Neural progenitor cell (in vitro differentiated cells): ENCODE data around the gene FZD10. TPM values are rescaled to one million over a fixed set of nuclear protein-coding genes. Genes with fewer than 3 reads are reported as not detected.

Experiments
- DNase-seq: peaks from one replicate; pipeline ENCODE4 v3.0.0-alpha.2; 2016; ENCODE audit warnings: low spot score
- H2AFZ ChIP-seq: fragments of 200-600 bp; sonication (generic); replicated peaks from 2 replicates; pipeline ENCODE4 v1.6.1; 2016; ENCODE audit warnings: antibody characterized with exemption
- H3F3A ChIP-seq: fragments of 200-600 bp; sonication (generic); 2 replicates; pipeline ENCODE4 v1.6.1; 2016; ENCODE audit warnings: antibody characterized with exemption, low read depth
- H3K27ac ChIP-seq: fragments of 200-600 bp; sonication (generic); 2 replicates; pipeline ENCODE4 v1.5.1; 2016; ENCODE audit warnings: mild to moderate bottlenecking
- H3K27me3 ChIP-seq: fragments of 200-600 bp; sonication (generic); 2 replicates; pipeline ENCODE4 v1.6.1; 2016; ENCODE audit warnings: mild to moderate bottlenecking, moderate library complexity
- H3K36me3 ChIP-seq: fragments of 200-600 bp; sonication (generic); 2 replicates; pipeline ENCODE4 v1.5.1; 2016
- H3K4me1 ChIP-seq: fragments of 200-600 bp; sonication (generic); 2 replicates; pipeline ENCODE4 v1.6.1; 2016; ENCODE audit warnings: mixed run types
- H3K4me2 ChIP-seq: fragments of 200-600 bp; sonication (generic); 2 replicates; pipeline ENCODE4 v1.6.1; 2016
- H3K4me3 ChIP-seq: fragments of 200-600 bp; sonication (generic); 2 replicates; pipeline ENCODE4 v1.5.1; 2016
- H3K79me2 ChIP-seq: fragments of 200-600 bp; sonication (generic); 2 replicates; pipeline ENCODE4 v1.6.1; 2016; ENCODE audit warnings: low read depth
- H3K9ac ChIP-seq: fragments of 200-600 bp; sonication (generic); 2 replicates; pipeline ENCODE4 v1.6.1; 2016
- H3K9me3 ChIP-seq: fragments of 200-600 bp; sonication (generic); 2 replicates; pipeline ENCODE4 v1.5.1; 2016; ENCODE audit warnings: low read depth
- H4K20me1 ChIP-seq: fragments of 200-600 bp; sonication (generic); 2 replicates; pipeline ENCODE4 v1.6.1; 2016; ENCODE audit warnings: low read depth
- H3K27ac Mint-ChIP-seq: 3 replicates; pipeline ENCODE4 v1.8.0; 2021; ENCODE audit warnings: mixed read lengths
- H3K27me3 Mint-ChIP-seq: 2 replicates; pipeline ENCODE4 v1.8.0; 2022; ENCODE audit warnings: low read depth, mild to moderate bottlenecking, inconsistent platforms, moderate library complexity, mixed read lengths; ENCODE audit not compliant: insufficient read depth
- H3K36me3 Mint-ChIP-seq: 3 replicates; pipeline ENCODE4 v1.8.0; 2021; ENCODE audit warnings: mixed read lengths
- H3K4me1 Mint-ChIP-seq: 3 replicates; pipeline ENCODE4 v1.8.0; 2021; ENCODE audit warnings: mixed read lengths
- H3K4me3 Mint-ChIP-seq: 3 replicates; pipeline ENCODE4 v1.8.0; 2021; ENCODE audit warnings: mild to moderate bottlenecking, moderate library complexity, mixed read lengths
- H3K9me3 Mint-ChIP-seq: 3 replicates; pipeline ENCODE4 v1.8.0; 2020; ENCODE audit warnings: mixed read lengths
- CTCF ChIP-seq: fragments of 200-600 bp; sonication (generic); IDR thresholded peaks from 2 replicates; pipeline ENCODE4 v1.5.1; 2017; ENCODE audit warnings: antibody characterized with exemption, mild to moderate bottlenecking
- EZH2 ChIP-seq: fragments of 200-600 bp; sonication (generic); IDR thresholded peaks from 2 replicates; pipeline ENCODE4 v1.6.1; 2017; ENCODE audit warnings: antibody characterized with exemption, mild to moderate bottlenecking, moderate library complexity
- EZH2phosphoT487 ChIP-seq: fragments of 200-600 bp; sonication (generic); IDR thresholded peaks from 2 replicates; pipeline ENCODE4 v1.6.1; 2017; ENCODE audit warnings: antibody characterized with exemption
- total RNA-seq: library from RNA; depleted of rRNA; stranded (reverse); fragments of >200 nt; gene quantifications from 2 replicates; pipeline ENCODE4 v1.2.3, GENCODE V29; 2015; ENCODE audit warnings: low replicate concordance

Gene FZD10
- total RNA-seq, 1 donor from 2014 or later, result 0.11 TPM

DNA sequence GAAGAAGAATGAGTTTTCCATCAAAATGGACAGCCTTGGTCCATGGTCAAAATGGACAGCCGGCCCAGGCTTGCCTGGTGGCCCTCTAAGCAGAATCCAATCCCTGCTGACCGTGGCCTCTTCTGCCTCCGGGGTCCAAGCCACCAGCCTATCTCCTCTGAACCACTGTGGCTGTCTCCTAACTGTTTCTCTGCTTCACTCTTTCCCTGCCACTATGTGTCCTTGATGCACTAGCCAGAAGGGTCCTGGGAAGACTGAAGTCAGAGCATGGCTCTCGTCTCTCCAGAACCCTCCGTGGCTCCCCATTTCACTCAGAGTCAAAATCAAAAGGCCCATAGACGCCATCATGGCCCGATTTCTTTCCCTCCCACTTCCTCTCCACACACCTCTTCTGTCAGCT lies 8.5 kb upstream of the FZD10 start:
- Histone ChIP-seq H4K20me1 (peaks cover 40% of the 10 kb centered on the region), H3K27ac (no peak overlapping the region), H3K4me1 (no peaks in the 10 kb centered on the region), H3K9ac (no peak overlapping the region), H3K4me2 (no peak overlapping the region), H3K27me3 (peaks cover 98% of the 10 kb centered on the region), H3F3A (peaks cover 10% of the 10 kb centered on the region), H3K9me3 (no peaks in the 10 kb centered on the region), H2AFZ (no peak overlapping the region), H3K79me2 (no peaks in the 10 kb centered on the region), H3K36me3 (no peaks in the 10 kb centered on the region), H3K4me3 (no peak overlapping the region)
- Mint-ChIP-seq H3K9me3 (no peaks in the 10 kb centered on the region), H3K4me3 (no peak overlapping the region), H3K27me3 (peaks cover 32% of the 10 kb centered on the region), H3K27ac (no peak overlapping the region), H3K4me1 (peaks cover 34% of the 10 kb centered on the region), H3K36me3 (peaks cover 24% of the 10 kb centered on the region)
- TF ChIP-seq EZH2 (no peak), CTCF (no peak), EZH2phosphoT487 (no peak)
- no peak for DNase-seq

GRCh38 chr12:130154276-130155070 lies 7.8 kb upstream of the FZD10 start:
- no peak for DNase-seq
- TF ChIP-seq EZH2 (no peak), CTCF (no peak), EZH2phosphoT487 (no peak)
- H3K4me3 Mint-ChIP-seq, result no peak overlapping the region
- no peak overlapping the region for H2AFZ ChIP-seq
- peaks cover 98% of the 10 kb centered on the region for H3K27me3 ChIP-seq
- no peaks in the 10 kb centered on the region for H3K36me3 ChIP-seq
- H4K20me1 ChIP-seq, result peaks cover 46% of the 10 kb centered on the region
- H3K4me2 ChIP-seq, result no peak overlapping the region
- H3K36me3 Mint-ChIP-seq, result peaks cover 22% of the 10 kb centered on the region
- peaks cover 34% of the 10 kb centered on the region for H3K4me1 Mint-ChIP-seq
- H3K79me2 ChIP-seq, result no peaks in the 10 kb centered on the region
- no peak overlapping the region for H3K9ac ChIP-seq
- H3K27ac Mint-ChIP-seq, result peak overlapping the region; percentile 57
- no peak overlapping the region for H3K4me3 ChIP-seq
- peaks cover 31% of the 10 kb centered on the region for H3K27me3 Mint-ChIP-seq
- H3F3A ChIP-seq, result peaks cover 16% of the 10 kb centered on the region
- no peak overlapping the region for H3K27ac ChIP-seq
- H3K9me3 Mint-ChIP-seq, result no peaks in the 10 kb centered on the region
- H3K4me1 ChIP-seq, result no peaks in the 10 kb centered on the region
- no peaks in the 10 kb centered on the region for H3K9me3 ChIP-seq

GRCh38 chr12:130155416-130156073 lies 6.7 kb upstream of the FZD10 start:
- no peak overlapping the region for H3K27ac Mint-ChIP-seq
- peaks cover 33% of the 10 kb centered on the region for H3K27me3 Mint-ChIP-seq
- no peak for TF ChIP-seq EZH2

More at GRCh38 chr12:130155416-130156073, 6.7 kb upstream of the FZD10 start:
- Histone ChIP-seq H3K36me3 (no peaks in the 10 kb centered on the region), H2AFZ (no peak overlapping the region), H3K9me3 (no peaks in the 10 kb centered on the region), H3K79me2 (no peaks in the 10 kb centered on the region), H3K4me1 (peaks cover under 1% of the 10 kb centered on the region), H3K9ac (no peak overlapping the region), H4K20me1 (peaks cover 57% of the 10 kb centered on the region), H3K27ac (no peak overlapping the region), H3F3A (peaks cover 17% of the 10 kb centered on the region), H3K4me2 (no peak overlapping the region), H3K27me3 (peaks cover 98% of the 10 kb centered on the region), H3K4me3 (no peak overlapping the region)
- no peaks in the 10 kb centered on the region for H3K9me3 Mint-ChIP-seq
- DNase-seq, result no peak
- peak overlapping the region; percentile 3 for H3K4me3 Mint-ChIP-seq
- peaks cover 18% of the 10 kb centered on the region for H3K36me3 Mint-ChIP-seq
- peaks cover 34% of the 10 kb centered on the region for H3K4me1 Mint-ChIP-seq
